ENCODE results near the gene PRSS38.
"Not testable (repeated sequence)": the region's sequence is repeated elsewhere in the genome, so short reads cannot be mapped to it uniquely, and the experiment has no call there.

The PRSS38 gene

DNA sequence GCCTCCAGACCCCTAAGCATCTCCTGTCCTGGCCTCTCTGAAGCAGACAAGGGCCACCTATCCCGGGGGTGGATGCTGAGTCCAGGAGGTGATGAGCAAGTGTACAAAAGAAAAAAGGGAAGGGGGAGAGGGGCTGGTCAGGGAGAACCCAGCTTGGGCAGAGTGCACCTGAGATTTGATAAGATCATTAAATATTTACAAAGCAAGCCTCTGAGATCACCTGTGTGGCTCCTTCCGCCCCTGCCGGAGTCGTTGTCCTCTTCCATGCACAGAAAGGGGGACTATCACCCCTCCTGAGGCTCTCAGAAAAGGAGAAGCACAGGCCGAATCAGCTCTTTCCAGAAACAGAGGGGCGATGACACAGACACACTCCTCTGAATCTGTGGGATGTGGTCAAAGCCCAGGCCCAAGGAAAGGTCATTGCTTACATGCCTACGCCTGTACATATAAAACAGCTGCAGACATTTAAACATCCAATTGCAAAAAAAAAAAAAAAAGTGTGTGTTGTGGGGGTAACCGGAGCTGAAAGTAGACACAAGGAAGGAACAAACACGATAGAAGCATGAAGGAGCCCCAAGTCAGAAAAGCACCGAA, 30.9 kb downstream of the PRSS38 start:
- no peak for DNase-seq

DNA sequence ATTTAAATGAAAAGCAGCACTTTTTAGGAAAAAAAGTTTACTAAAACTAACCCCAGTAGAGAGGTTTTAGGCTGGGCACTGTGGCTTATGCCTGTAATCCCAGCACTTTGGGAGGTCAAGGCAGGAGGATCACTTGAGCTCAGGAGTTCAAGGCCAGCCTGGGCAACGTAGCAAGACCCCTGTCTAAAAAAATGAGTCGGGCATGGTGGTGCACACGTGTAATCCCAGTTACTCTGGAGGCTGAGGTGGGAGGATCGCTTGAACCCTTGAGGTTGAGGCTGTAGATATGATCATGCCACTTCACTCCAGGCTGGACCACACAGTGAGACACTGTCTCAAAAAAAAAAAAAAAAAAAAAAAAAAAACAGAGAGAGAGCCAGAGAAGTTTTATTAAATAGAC, 31.6 kb downstream of the PRSS38 start:
- DNase-seq = not testable (repeated sequence)

DNA sequence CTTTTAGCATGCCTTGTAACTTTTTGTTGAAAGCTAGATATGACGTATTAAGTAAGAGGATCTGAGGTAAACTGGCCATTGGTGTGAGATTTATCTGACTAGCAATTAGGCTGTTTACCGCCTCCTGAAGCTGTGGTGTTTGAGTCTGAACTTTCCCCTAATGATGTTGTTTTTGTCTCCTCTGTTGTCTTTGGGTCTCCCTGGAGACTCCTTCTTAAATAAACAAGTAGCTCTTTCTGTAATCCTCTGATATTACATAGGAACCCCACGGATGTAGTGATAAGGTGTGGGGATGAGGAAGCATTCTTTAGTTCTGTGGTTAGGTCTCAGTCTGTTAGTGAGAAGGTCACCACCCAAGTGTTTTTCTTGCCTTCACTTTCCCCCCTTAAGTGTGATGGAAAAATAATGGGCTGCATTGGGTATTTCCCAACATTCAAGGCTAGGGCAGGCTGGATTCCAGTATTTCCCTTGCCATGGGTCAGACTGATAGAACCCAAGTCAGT, 33.0 kb downstream of the PRSS38 start:
- no peak for DNase-seq

DNA sequence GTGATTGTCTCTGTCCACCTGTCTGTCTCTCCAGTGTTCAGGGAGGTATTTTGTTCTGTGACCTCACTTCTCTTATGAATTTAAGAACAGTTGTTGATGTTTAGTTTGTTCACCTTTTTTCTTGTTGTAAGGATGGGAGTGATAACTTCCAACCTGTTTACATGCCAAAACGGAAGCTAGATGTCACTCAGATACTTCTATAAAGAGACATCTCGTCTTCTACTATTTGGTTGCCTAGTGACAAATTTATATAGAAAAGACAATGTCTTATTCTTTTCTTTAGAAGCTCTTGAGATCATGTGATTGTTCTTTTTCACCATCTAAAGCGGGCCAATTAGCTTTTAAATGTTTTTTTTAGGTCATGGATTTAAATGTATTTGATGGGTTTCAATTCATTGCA, 33.8 kb downstream of the PRSS38 start:
- no peak for DNase-seq

DNA sequence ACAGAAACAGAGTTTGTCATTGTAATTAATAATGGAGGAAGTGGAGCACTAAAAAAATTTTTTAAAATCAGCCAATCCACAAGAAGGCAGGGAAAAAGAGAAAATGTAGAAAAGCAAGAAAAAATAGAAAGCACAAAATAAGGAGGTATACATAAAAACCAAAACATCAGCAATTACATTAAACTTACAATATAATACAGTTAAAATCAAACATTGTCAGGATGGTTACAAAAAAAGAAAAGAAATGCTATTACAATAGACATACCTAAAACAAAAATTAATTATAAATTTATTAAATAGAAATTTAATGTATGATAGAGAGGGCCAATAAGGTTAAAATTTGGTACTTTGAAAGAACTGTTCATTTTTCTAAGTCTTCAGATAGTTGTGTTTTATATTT, 38.7 kb downstream of the PRSS38 start:
- DNase-seq = no peak

DNA sequence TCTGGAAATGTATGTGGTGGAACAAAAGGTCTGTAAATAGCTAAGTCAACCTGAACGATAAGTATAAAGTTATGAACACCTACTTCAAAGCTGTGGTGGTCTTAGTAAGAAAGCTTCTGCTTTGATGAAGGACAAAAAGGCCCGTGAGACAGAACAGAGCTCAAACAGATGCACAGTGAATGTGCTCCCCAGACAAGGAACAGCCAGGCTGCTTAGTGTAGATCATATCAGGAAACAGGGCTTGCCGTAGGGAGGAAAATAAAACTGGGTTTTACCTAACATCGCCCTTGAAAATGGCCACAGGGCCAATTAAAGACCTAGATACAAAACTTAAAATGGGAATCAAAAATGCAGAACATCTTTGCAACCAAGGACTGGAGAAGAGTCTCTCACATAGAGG, 40.2 kb downstream of the PRSS38 start:
- no peak for DNase-seq

DNA sequence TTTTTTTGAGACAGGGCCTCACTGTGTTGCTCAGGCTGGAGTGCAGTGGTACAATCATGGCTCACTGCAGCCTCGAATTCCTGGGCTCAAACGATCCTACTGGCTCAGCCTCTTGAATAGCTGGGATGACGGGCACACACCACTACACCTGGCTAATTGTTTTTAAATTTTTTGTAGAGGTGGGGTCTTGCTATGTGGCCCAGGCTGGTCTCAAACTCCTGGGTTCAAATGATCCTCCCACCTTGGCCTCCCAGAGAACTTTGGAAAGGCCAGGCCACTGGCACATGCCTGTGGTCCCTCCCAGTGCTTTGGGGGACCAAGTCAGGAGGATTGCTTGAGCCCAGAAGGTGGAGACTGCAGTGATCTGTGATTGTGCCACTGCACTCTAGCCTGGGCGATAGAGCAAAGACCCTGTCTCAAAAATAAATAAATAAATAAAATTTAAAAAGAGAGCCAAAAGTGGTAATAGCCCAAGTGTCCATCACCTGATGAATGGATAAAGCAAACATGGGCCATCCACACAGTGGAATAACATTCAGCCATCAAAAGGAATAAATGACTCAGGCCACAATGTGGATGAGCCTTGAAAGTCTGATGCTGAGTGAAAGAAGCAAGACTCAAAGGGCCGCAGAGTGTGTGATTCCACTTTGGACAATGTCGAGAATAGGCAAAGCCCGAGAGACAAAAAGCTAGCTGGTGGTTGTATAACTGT, 40.8 kb downstream of the PRSS38 start:
- no peak for DNase-seq

DNA sequence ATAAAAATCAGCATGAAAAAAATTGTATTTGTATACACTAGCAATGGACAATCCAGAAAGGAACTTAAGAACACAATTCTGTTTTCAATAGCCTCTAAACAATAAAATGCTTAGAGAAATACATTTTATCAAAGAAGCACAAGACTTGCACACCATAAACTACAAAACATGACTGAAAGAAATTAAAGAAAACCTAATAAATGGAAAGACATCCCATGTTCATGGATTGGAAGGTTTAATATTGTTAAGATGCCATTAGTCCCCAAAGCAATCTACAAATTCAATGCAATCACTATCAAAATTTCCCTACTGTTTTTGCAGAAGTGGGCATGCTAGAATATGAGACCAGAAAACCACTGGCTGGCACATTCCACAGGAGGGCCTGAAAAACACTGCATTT, 49.4 kb downstream of the PRSS38 start:
- no peak for DNase-seq

DNA sequence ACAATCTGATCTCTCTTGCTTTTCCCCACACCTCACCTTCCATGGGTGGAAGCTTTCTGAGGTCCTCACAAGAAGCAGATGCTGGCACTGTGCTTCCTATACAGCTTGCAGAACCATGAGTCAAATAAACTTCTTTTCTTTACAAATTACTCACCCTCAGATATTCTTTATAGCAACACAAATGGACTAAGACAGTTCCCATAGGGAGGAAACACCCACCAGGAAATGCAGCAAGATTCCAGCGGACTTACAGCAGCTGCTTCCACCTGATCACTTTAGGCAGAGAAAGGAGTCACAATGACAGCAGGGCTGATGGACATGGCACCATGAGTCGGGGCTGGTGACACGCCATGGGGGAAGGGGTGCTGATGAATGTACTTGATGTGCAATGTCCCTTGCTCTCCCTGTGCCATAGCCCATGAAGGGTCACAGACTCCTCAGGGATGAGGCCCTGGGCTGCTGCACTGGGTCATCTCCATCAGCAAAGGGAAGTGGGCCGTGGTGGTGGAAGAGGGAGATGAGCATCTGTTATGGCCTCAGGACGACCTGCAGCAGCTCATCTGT, 53.9 kb downstream of the PRSS38 start:
- DNase-seq = no peak

DNA sequence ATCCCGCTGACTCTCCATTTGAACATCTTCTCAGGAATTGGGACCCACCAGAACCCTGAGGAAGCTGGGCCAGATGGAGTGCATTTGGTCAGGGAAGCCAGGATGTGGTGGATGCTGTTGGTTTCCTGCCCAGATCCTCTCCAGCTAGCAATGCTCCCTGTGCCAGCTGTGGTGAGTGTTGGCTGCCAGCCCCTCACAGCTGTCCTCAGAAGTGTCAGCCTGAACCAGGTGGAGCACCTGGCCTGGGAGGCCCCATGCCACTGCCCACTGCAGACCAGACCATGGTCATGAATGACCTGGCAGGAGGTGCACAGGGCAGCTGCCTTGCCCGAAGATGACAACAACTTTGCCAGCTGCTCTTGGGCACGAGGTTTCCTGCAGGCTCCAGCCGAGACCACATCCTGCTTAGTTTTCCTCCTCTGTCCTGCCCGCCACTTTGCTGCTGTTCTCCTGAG, 54.4 kb downstream of the PRSS38 start:
- DNase-seq = no peak

DNA sequence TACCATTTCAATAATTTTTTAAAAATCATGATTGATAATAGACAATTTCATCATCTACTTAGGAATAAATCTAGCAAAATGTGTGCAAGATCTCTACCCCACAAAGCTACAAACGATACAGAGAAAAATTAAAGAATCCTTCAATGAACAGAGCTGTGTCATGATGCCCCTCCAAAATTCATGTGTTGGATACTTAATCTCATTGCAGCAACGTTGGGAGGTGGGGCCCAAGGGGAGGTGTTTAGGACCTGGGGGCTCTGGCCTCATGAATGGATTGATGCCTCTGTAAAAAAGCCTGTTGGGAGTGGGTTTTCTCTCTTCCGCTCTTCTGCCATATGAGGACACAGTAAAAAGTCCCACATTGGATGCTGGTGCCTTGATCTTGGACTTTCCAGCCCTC, 54.9 kb downstream of the PRSS38 start:
- no peak for DNase-seq

DNA sequence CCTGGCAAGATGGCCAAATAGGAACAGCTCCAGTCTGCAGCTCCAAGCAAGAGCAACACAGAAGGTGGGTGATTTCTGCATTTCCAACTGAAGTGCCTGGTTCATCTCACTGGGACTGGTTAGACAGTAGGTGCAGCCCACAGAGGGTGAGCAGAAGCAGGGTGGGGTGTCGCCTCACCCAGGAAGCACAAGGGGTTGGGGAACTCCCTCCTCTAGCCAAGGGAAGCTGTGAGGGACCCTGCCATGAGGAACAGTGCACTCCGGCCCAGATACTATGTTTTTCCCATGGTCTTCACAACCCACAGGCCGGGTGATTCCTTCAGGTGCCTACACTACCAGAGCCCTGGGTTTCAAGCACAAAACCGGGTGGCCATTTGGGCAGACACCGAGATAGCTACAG, 56.4 kb downstream of the PRSS38 start:
- not testable (repeated sequence) for DNase-seq

DNA sequence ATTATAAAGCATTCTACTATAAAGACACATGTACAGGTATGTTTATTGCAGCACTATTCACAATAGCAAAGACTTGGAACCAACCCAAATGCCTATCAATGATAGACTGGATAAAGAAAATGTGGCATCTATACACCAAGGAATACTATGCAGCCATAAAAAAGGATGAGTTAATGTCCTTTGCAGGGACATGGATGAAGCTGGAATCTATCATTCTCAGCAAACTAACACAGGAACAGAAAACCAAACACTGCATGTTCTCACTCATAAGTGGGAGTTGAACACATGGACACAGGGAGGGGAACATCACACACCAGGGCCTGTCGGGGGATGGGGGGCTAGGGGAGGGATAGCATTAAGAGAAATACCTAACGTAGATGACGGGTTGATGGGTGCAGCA, 62.3 kb downstream of the PRSS38 start:
- DNase-seq = not testable (repeated sequence)

DNA sequence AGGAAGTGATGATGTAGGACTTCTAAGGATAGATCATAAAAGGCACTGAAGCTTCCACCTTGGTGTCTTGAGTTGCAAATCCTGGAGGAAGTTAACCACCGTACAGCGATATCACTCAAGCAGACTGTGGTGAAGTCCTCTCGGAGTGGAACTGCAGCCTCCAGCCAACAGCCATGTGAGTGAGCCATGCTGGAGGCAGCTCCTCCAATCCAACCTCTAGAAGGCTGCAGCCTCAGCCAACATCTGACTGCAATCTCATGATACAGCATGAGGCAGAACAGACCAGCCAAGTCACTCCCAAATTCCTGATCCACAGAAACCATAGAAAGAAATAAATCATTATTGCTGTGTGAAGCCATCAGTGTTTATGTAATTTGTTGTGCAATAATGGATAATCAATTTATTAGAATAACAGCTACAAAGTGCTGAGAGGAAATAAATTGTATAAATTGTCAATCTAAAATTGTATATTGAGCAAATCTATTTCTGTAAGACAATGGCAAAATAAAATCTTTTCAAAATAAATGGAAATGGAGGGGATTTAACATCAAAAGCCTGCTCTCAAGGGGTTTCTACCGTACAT, 65.0 kb downstream of the PRSS38 start:
- DNase-seq = no peak

DNA sequence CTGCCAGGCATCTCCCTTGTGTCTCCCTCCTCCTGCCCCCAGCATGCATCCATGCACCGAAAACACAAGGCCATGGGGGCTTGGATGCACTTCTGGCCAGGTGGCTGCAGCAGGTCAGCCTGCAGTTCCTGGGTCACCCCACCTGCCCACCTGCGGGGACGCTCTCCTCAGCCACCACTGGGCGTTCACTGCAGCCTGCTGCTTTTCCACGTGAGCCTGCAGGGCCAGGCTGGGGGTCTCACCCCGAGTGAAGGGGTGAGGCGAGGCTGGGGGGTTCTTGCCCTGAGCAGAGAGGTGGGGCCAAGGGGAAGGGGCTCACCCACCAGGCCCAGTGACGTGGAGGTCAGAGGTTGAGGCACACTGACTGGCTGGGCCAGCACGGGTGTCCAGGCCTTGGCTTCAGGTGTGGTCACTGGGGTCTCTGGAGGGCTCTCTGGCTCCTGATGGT, 67.6 kb downstream of the PRSS38 start:
- DNase-seq = no peak

DNA sequence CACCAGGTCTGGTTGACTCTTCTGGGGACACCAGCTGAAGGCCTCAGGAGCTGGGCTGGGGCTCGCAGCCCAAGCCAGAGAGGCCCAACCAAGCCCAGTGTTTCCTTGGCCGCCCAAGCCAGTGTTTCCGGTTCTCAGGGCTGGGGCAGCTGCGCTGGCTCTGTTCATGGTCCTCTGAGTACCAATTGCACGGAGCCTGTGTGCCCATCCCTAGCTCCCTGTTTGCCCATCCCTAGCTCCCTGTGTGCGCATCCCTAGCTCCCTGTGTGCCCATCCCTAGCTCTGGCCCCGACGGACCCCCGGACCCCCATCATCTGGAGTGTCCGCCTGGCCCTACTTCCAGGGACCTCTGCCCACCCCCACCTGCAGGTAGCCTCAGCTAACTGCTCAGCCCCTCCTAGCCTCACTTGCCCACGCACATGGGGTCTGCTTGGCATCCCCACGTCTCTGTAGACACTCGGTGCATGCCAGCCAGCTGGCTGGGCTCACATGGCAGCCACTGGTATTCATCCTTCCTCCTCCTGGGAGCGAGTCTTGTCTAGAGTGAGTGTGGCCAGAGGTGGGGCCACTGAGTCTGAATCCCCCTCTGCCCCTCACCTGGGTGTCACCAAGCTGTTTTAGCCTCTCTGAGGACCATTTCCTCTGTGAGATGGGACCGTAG, 68.3 kb downstream of the PRSS38 start:
- no peak for DNase-seq

DNA sequence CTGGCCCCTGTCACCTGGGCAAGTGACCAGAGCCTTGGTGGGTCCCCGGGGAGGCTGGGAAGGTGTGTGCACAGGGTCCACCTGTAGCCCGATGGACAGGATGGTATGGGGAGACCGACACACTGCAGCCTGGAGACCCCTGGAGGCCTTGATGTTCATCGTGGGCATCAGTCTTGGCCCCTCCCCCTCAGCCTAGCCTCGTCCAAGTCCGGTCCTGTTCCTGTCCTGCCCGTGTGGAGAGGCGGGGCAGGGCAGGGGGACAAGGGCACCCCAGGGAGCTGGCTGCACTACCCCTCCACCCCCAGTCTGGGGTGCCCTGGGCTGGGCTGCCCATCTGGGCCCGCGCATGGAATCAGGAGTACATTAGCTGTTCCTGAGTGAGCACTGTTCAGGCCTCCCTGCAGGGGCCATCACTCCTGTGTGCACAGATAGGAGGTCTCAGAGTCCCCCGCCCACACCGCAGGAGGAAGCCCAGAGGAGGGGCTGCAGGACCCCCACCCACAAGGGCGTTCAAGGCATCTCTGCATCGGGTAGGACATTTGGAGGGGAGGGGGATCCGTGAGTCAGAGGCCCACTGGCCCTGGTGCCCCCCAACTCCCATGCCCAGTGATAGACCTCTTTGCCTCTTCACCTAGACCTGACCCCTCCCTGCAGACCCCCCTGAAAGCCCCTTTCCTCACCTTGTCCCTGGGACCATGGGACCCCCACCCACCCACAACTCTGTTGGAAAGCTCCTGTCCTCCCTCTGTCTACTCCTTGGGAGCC, 69.1 kb downstream of the PRSS38 start:
- no peak for DNase-seq

DNA sequence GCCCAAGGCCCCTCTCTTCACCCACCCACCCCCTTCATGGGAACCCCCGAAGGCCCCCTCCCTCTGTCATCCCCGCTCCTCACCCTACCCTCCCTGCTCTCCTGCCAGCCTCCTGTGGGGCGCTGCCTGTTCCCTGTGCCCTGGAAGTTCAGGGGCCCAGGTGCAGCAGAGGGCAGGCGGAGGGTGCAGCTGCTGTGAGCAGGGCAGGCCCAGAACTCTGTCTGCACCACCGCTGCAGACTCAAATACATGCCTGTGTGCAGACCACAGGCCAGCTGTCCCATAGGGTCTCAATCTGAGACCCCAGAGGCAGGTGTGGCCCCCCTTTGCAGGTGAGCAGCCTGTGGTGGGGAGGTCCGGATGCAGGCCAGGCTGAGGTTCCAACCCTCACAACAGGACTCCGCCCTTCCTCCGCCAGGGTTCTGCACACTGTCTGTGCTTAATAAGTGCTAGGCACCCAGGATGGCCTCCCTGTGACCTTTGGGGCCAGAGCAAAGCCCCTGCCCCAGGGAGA, 69.7 kb downstream of the PRSS38 start:
- DNase-seq = no peak

DNA sequence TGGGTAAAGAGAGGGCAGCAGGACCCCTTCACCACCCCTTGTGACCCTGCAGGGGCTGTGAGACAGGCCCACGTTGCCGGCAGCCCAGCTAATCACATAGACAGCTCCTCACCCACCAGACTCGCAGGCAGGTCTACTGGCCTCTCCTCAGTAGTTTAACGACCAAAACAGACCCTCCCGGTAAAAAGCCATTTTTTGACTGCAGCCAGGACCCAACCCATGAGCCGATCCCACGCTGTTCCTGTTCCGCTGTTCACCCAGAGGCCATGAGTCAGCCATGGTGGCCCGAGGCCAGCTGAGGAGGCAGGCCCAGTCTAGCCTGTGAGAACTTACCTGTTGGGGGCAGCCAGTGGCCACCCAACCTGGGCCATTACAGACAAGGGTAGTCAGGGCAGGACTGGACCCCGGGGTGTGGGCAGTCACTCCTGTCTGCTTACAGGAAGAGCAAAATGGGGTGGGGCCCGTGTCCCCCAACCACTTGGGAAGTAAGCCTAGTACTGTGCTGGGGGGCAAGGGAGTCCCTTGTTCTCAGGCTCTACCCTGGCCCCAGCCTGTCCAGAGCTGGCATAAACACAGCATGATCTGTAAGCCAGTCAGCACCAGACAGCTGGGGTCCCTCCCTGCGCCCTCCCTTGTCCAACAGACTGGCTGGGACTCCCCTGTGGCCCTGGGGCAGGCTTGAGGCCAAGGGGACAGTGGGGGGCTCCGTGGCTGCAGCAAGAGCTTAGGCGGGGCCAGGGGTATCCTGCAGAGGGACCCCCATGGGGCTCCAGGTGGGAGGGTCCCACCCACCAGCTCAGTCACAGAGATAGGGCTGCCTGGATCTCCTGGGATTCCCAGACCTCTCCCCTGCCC, 70.4 kb downstream of the PRSS38 start:
- DNase-seq = no peak

DNA sequence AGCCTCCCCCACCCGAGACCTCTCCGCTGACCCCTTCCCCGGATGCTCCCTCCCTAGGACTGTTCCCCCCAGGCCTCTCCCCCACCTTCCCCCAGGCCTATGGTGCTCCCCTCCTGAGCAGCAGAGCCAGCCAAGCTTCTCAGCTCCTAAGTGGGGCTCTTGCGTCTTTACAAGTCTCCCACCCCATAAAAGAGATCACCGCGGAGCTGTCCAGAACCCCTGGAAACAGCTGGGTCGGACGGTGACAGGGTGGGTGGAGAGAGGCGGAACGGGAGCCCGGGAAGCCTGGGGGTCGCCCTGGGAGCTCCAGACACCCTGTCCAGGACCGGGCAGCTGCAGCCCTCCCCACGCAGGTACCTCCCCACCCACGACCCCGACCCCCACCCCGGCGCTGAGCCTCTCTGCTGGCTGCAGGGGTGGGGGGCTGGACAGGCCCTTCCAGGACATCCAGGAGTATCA, 71.1 kb downstream of the PRSS38 start:
- no peak for DNase-seq
